AG09319 (cell line): ENCODE results near the gene OR5B3.

ENCODE experiments used
- DNase-seq: peaks from one replicate; pipeline ENCODE4 v3.0.0-alpha.2; 2010; ENCODE audit warnings: low read depth; ENCODE audit errors: extremely low read depth
- TF ChIP-seq, protein P1 (sequence below): IDR thresholded peaks from 2 replicates; pipeline ENCODE4 v1.5.1; 2011; ENCODE audit warnings: low read depth, mild to moderate bottlenecking, inconsistent platforms, low read length, moderate library complexity

Gene OR5B3

DNA sequence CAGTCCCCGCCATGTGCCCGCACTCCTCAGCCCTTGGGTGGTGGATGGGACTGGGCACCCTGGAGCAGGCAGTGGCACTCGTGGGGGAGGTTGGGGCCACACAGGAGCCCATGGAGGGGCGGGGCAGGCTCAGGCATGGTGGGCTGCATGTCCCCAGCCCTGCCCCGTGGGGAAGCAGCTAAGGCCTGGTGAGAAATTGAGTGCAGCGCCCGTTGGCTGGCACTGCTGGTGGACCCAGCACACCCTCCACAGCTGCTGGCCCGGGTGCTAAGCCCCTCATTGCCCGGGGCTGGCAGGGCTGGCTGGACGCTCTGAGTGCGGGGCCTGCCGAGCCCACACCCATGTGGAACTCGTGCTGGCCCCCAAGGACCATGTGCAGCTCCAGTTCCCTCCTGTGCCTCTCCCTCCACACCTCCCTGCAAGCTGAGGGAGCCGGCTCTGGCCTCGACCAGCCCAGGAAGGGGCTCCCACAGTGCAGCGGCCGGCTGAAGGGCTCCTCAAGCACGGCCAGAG lies 16.1 kb downstream of the OR5B3 start:
- TF ChIP-seq, protein P1, sequence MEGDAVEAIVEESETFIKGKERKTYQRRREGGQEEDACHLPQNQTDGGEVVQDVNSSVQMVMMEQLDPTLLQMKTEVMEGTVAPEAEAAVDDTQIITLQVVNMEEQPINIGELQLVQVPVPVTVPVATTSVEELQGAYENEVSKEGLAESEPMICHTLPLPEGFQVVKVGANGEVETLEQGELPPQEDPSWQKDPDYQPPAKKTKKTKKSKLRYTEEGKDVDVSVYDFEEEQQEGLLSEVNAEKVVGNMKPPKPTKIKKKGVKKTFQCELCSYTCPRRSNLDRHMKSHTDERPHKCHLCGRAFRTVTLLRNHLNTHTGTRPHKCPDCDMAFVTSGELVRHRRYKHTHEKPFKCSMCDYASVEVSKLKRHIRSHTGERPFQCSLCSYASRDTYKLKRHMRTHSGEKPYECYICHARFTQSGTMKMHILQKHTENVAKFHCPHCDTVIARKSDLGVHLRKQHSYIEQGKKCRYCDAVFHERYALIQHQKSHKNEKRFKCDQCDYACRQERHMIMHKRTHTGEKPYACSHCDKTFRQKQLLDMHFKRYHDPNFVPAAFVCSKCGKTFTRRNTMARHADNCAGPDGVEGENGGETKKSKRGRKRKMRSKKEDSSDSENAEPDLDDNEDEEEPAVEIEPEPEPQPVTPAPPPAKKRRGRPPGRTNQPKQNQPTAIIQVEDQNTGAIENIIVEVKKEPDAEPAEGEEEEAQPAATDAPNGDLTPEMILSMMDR, result no peak
- DNase-seq, result no peak

DNA sequence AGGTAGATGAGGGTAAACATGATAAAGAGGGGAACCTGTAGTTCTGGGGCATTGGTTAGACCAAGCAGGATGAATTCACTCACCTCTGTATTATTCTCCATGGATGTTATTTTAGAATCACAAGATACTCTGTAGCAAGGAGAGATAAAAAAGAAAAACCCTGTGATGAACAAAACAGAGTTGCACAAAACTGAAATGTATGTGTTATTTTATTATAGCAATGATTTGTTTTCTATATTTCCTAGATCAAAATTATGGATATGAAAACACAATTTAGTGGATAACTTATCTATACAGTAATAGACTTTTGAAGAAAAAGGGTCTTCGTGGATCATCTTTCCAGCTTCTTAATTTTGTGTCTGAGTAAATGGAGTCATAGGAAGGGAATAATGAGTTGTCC lies 47.7 kb downstream of the OR5B3 start, which contains the start of gene OR5B17:
TSS of gene OR5B17 (minus strand) at position 101 of the 400 bp plus-strand sequence. CDS start at position 101, 0 bp downstream.
- DNase-seq, result no peak
- TF ChIP-seq, protein P1, result no peak

DNA sequence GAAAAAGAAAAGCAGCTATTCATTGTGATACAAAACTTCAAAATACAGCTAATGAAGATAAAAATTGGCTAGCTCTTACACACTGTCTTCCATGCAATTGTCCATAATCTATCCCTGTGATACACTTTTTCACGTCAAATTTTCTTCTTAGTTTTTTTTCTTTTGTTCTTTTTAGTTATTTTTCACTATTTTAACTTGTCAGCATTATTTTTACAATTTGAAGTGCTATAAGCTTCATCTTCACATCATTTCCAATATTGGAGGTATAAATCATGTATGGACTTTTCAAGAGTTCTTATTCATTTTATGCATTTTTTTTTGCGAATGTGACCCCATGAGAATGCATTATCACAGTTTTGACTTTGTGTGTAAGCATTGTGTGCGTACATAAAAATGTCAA lies 51.9 kb downstream of the OR5B3 start:
- DNase-seq, result no peak
- TF ChIP-seq, protein P1, result no peak
